RWPE1 (cell line): ENCODE results near the gene KRTAP20-1.

Experiments
- CTCF ChIA-PET: fragments of 350-600 bp; sonication (Branson Sonifier 250); formaldehyde crosslinking; extraction: SDS; loops from one replicate; lab custom pipeline; 2021; lab: Yijun Ruan, JAX
- POLR2A ChIA-PET: fragments of 400-600 bp; formaldehyde crosslinking; extraction: SDS; loops from one replicate; lab custom pipeline; 2020; ENCODE audit warnings: antibody characterized with exemption; ENCODE audit not compliant: low non-redundant PET; lab: Yijun Ruan, JAX
- DNase-seq: peaks from one replicate; pipeline ENCODE4 v3.0.0; 2012; ENCODE audit warnings: low spot score
- H3K27ac ChIP-seq: fragments of 450-650 bp; 2 replicates; pipeline ENCODE4 v1.5.1; 2017
- TF ChIP-seq, protein P1 (sequence below): fragments of 450-650 bp; conservative IDR thresholded peaks from 2 replicates; pipeline ENCODE4 v1.5.1; 2017; ENCODE audit warnings: low read depth, mild to moderate bottlenecking

Gene KRTAP20-1

DNA sequence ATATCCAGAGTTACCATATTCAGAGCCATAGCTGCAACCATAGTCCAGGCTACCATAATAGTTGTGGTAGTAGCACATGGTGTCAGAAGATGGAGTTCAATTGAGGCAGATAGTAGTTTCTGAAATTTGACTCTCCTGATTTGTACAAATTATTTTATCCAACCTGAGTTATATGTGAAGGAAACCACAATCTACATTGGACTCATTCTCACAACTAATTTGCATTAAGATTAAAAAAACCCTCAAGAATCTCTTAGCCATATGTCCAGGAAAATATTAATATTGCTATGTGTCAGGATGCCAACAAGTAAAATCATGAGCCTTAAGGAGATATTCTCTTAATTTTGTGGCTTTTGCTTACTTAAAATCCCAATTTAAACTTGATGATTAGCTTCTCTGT lies 25.9 kb upstream of the KRTAP20-1 start, which contains the start of gene KRTAP22-2:
TSS of gene KRTAP22-2 (minus strand) at position 101 of the 400 bp plus-strand sequence.
- no peak within 1 kb of the TSS for H3K27ac ChIP-seq
- DNase-seq: no peak
- CTCF ChIA-PET: no interaction called here
- TF ChIP-seq, protein P1, sequence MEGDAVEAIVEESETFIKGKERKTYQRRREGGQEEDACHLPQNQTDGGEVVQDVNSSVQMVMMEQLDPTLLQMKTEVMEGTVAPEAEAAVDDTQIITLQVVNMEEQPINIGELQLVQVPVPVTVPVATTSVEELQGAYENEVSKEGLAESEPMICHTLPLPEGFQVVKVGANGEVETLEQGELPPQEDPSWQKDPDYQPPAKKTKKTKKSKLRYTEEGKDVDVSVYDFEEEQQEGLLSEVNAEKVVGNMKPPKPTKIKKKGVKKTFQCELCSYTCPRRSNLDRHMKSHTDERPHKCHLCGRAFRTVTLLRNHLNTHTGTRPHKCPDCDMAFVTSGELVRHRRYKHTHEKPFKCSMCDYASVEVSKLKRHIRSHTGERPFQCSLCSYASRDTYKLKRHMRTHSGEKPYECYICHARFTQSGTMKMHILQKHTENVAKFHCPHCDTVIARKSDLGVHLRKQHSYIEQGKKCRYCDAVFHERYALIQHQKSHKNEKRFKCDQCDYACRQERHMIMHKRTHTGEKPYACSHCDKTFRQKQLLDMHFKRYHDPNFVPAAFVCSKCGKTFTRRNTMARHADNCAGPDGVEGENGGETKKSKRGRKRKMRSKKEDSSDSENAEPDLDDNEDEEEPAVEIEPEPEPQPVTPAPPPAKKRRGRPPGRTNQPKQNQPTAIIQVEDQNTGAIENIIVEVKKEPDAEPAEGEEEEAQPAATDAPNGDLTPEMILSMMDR: no peak
- POLR2A ChIA-PET: no interaction called here

DNA sequence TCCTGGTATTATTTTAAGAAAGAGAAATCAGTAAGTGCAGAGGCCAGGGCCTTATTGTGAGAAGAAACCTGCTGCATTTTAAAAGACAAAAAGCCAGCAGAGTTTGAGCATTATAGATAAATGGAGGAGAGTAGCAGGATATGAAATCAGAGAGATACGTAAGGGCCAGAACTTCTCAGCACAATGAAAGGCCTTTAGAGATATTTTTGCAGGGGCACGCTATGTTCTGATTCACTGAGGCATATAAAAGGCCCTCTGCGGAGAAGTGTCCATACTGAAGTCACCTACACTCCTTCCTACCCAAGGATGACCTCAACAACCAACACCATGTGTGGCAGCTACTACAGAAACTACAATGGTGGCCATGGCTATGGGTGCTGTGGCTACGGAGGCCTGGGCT lies 24.1 kb upstream of the KRTAP20-1 start, which contains the start of gene KRTAP6-3:
TSS of gene KRTAP6-3 (plus strand) at position 301 of the 400 bp plus-strand sequence. CDS start at position 307, 6 bp downstream.
- no peak for DNase-seq
- ChIA-PET CTCF (no interaction called here), POLR2A (no interaction called here)

DNA sequence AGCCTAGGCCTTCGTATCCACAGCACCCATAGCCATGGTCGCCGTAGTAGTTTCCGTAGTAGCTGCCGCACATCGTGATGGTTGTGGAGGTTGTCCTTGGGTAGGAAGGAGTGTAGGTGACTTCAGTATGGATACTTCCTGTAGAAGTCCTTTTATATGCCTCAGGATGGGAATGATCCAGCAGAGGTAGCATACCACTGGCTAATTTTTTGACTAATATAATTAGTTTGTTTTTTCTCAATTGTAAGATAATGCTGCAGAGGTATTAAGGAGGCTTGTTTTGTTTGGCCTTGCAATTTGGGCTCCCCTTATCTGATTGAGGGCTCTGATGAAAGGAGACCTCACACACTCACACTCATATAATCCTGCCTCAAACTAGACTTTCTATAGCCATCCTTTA lies 17.4 kb upstream of the KRTAP20-1 start, which contains the start of gene KRTAP6-2:
TSS of gene KRTAP6-2 (minus strand) at position 101 of the 400 bp plus-strand sequence. CDS start at position 73, 28 bp downstream.
- H3K27ac ChIP-seq: no peak within 1 kb of the TSS
- TF ChIP-seq, protein P1: no peak
- CTCF ChIA-PET: no interaction called here
- POLR2A ChIA-PET: no interaction called here
- DNase-seq: no peak

More for the DNA sequence above, 24.1 kb upstream of the KRTAP20-1 start, which contains the start of gene KRTAP6-3:
- H3K27ac ChIP-seq: no peak within 1 kb of the TSS
- TF ChIP-seq, protein P1: no peak

DNA sequence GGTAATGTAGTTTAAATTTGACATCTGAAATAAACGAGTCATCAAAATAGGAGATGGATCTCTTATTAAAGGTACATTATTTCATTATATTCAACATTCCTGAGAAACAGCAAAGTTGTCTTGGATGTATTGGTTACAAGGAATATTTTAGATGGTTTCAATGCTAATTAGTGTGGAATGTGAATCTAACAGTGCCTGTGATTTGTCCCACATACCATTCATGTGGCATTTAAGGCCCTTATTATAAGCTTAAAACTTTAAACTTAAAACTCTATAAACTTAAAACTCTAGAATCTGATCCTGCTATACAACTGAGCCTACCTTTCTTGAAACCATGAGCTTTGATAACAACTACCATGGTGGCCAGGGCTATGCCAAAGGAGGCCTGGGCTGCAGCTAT lies 15.4 kb upstream of the KRTAP20-1 start, which contains the start of gene KRTAP22-1:
TSS of gene KRTAP22-1 (plus strand) at position 301 of the 400 bp plus-strand sequence.
- no peak within 1 kb of the TSS for H3K27ac ChIP-seq
- DNase-seq: no peak
- POLR2A ChIA-PET: no interaction called here
- CTCF ChIA-PET: interaction anchor here (0.8 kb wide), 1 partner anchor 43 kb away, joined by 3 read pairs; no protein-coding TSS in a partner anchor
- TF ChIP-seq, protein P1: no peak

DNA sequence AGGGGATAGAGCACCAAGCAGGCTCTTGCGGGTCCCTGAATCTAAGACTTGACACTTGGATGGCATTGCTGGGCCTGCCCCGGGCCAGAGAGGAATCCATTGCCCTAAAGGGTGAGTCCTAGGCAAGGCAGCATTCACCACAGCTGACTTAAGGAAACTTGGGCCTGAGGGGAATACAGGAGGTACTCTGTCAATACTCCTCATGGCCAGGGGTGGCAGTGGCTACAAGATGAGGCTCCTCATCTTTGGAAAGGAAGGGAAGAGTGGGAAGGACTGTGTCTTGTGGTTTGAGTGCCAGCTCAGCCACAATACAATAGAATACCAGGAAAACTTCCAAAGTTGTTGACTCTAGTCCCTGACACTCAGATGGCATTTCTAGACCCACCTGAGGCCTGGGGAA lies 10.3 kb upstream of the KRTAP20-1 start:
- no peak overlapping the region for H3K27ac ChIP-seq
- TF ChIP-seq, protein P1: no peak
- no peak for DNase-seq
- POLR2A ChIA-PET: no interaction called here
- CTCF ChIA-PET: interaction anchor here (0.7 kb wide), 1 partner anchor 381 kb away, joined by 4 read pairs; no protein-coding TSS in a partner anchor

DNA sequence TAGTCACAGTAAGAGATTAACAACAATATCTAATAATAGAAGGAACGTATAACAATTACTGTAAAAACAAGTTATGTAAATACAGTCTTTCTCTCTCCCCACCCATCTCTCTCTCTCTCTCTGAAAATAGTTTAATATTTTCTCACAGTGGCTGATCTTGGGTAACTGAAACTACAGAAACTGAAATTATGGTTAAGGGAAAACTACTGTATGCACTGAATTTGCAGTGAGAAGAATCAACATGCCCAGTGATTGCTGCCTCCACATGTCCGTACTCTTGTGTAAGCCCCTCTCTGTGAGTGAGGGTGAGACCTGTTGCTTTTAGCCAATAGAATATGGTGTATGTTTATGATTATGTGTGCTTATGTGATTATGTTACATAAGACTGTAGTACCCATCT lies 4.1 kb upstream of the KRTAP20-1 start:
- H3K27ac ChIP-seq: no peak overlapping the region
- ChIA-PET CTCF (interaction anchor here (0.6 kb wide), 1 partner anchor 626 kb away, joined by 3 read pairs; no protein-coding TSS in a partner anchor), POLR2A (no interaction called here)
- DNase-seq: no peak
- TF ChIP-seq, protein P1: no peak
